Measurements from ENCODE around the gene ADAMTS15. TPM values are rescaled to one million over a fixed set of nuclear protein-coding genes. Genes with fewer than 3 reads are reported as not detected.

Gene ADAMTS15
- total RNA-seq, 1 experiment from 2014 or later, result 0.70 TPM

GRCh38 chr11:130457623-130458409 lies 9.4 kb downstream of the ADAMTS15 start:
- intact Hi-C loops (cut with micrococcal nuclease), result no loop called here
- no peak overlapping the region for H3K27ac Mint-ChIP-seq (ENCODE audit: low read depth, unreplicated experiment)
- DNase-seq (ENCODE audit: unreplicated experiment), result no peak

GRCh38 chr11:130458410-130458729 lies 9.9 kb downstream of the ADAMTS15 start:
- Mint-ChIP-seq H3K4me3 (ENCODE audit: unreplicated experiment) (no peak overlapping the region), H3K4me1 (ENCODE audit: insufficient read depth, unreplicated experiment) (peaks cover 9% of the 10 kb centered on the region), H3K36me3 (ENCODE audit: insufficient read depth, unreplicated experiment) (no peaks in the 10 kb centered on the region), H3K9me3 (ENCODE audit: unreplicated experiment) (no peaks in the 10 kb centered on the region), H3K27me3 (ENCODE audit: insufficient read depth, unreplicated experiment) (no peaks in the 10 kb centered on the region), H3K27ac (ENCODE audit: low read depth, unreplicated experiment) (no peak overlapping the region)
- ChIA-PET POLR2A (no interaction called here), CTCF (no interaction called here)
- no peak for TF ChIP-seq CTCF (IDR thresholded peaks at IDR 0.05; ENCODE audit: unreplicated experiment)
- BruUV-seq (replicated peaks), result no TSS peak
- intact Hi-C loops (cut with micrococcal nuclease), result no loop called here
- no peak for DNase-seq (ENCODE audit: unreplicated experiment)

More at GRCh38 chr11:130457623-130458409, 9.4 kb downstream of the ADAMTS15 start:
- Mint-ChIP-seq H3K4me1 (ENCODE audit: insufficient read depth, unreplicated experiment) (peaks cover 9% of the 10 kb centered on the region), H3K9me3 (ENCODE audit: unreplicated experiment) (no peaks in the 10 kb centered on the region), H3K4me3 (ENCODE audit: unreplicated experiment) (no peak overlapping the region), H3K27me3 (ENCODE audit: insufficient read depth, unreplicated experiment) (no peaks in the 10 kb centered on the region), H3K36me3 (ENCODE audit: insufficient read depth, unreplicated experiment) (no peaks in the 10 kb centered on the region)
- TF ChIP-seq CTCF (IDR thresholded peaks at IDR 0.05; ENCODE audit: unreplicated experiment), result no peak
- BruUV-seq (replicated peaks), result no TSS peak
- CTCF ChIA-PET, result interaction anchor here (0.7 kb wide), 1 partner anchor 16 kb away, joined by 4 read pairs; no protein-coding TSS in a partner anchor
- POLR2A ChIA-PET, result no interaction called here

- BruUV-seq (replicated peaks), result no TSS peak
- intact Hi-C loops (cut with micrococcal nuclease), result no loop called here
- Mint-ChIP-seq H3K9me3 (ENCODE audit: unreplicated experiment) (no peaks in the 10 kb centered on the region), H3K4me1 (ENCODE audit: insufficient read depth, unreplicated experiment) (peaks cover 3% of the 10 kb centered on the region), H3K4me3 (ENCODE audit: unreplicated experiment) (no peak overlapping the region), H3K36me3 (ENCODE audit: insufficient read depth, unreplicated experiment) (no peaks in the 10 kb centered on the region), H3K27ac (ENCODE audit: low read depth, unreplicated experiment) (no peak overlapping the region), H3K27me3 (ENCODE audit: insufficient read depth, unreplicated experiment) (no peaks in the 10 kb centered on the region)
- no peak for DNase-seq (ENCODE audit: unreplicated experiment)
- TF ChIP-seq CTCF (IDR thresholded peaks at IDR 0.05; ENCODE audit: unreplicated experiment), result no peak
- POLR2A ChIA-PET, result no interaction called here
- CTCF ChIA-PET, result interaction anchor here (0.6 to 1.2 kb wide), 2 partner anchors 8 to 45 kb away, joined by 3 read pairs; no protein-coding TSS in a partner anchor
Measured at GRCh38 chr11:130459521-130459920, 11.1 kb downstream of the ADAMTS15 start.

- no peak for TF ChIP-seq CTCF (IDR thresholded peaks at IDR 0.05; ENCODE audit: unreplicated experiment)
- no peaks in the 10 kb centered on the region for H3K36me3 Mint-ChIP-seq (ENCODE audit: insufficient read depth, unreplicated experiment)
Measured at GRCh38 chr11:130462101-130462885, 13.8 kb downstream of the ADAMTS15 start.

More at GRCh38 chr11:130462101-130462885, 13.8 kb downstream of the ADAMTS15 start:
- DNase-seq (ENCODE audit: unreplicated experiment), result no peak
- ChIA-PET CTCF (interaction anchor here (0.5 to 1.8 kb wide), 6 partner anchors 24 to 400 kb away, joined by 3 to 11 read pairs (median 5); no protein-coding TSS in a partner anchor), POLR2A (no interaction called here)
- H3K9me3 Mint-ChIP-seq (ENCODE audit: unreplicated experiment), result no peaks in the 10 kb centered on the region
- BruUV-seq (replicated peaks), result no TSS peak
- no peaks in the 10 kb centered on the region for H3K27me3 Mint-ChIP-seq (ENCODE audit: insufficient read depth, unreplicated experiment)
- H3K4me1 Mint-ChIP-seq (ENCODE audit: insufficient read depth, unreplicated experiment), result no peaks in the 10 kb centered on the region
- H3K27ac Mint-ChIP-seq (ENCODE audit: low read depth, unreplicated experiment), result no peak overlapping the region
- H3K4me3 Mint-ChIP-seq (ENCODE audit: unreplicated experiment), result no peak overlapping the region
- intact Hi-C loops (cut with micrococcal nuclease), result no loop called here
